Measurements from ENCODE around the gene CABP1.

CABP1 gene

DNA sequence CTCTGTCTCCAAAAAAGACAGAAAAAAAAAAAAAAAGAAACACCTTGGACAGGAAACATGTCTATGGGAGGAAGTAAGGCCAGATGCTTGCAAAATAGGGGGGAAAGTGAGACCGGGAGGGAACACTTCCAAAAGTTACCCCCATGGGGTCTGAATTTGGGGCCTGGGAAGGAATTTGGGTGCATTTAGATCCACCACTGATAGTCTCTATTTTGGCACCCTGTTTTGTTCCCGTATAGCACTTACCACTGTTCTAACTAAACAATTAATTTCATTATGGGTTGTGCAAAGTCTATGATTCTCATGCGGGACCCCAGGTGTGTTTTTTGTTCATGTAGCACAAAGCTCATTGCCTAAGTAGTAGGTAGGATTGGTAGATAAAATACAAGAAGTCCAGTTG is 45.1 kb downstream of the CABP1 start:
- TF ChIP-seq, protein P1, sequence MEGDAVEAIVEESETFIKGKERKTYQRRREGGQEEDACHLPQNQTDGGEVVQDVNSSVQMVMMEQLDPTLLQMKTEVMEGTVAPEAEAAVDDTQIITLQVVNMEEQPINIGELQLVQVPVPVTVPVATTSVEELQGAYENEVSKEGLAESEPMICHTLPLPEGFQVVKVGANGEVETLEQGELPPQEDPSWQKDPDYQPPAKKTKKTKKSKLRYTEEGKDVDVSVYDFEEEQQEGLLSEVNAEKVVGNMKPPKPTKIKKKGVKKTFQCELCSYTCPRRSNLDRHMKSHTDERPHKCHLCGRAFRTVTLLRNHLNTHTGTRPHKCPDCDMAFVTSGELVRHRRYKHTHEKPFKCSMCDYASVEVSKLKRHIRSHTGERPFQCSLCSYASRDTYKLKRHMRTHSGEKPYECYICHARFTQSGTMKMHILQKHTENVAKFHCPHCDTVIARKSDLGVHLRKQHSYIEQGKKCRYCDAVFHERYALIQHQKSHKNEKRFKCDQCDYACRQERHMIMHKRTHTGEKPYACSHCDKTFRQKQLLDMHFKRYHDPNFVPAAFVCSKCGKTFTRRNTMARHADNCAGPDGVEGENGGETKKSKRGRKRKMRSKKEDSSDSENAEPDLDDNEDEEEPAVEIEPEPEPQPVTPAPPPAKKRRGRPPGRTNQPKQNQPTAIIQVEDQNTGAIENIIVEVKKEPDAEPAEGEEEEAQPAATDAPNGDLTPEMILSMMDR (IDR thresholded peaks at IDR 0.05; ENCODE audit: poor library complexity, severe bottlenecking): no peak
- Histone ChIP-seq H3K4me3 (ENCODE audit: severe bottlenecking) (no peak overlapping the region), H3K27me3 (ENCODE audit: insufficient read depth, poor library complexity, severe bottlenecking) (no peaks in the 10 kb centered on the region), H3K36me3 (ENCODE audit: low read depth) (no peaks in the 10 kb centered on the region), H3K27ac (ENCODE audit: poor library complexity, severe bottlenecking) (peak overlapping the region; percentile 69), H3K4me1 (ENCODE audit: insufficient read depth, poor library complexity, severe bottlenecking) (peaks cover 12% of the 10 kb centered on the region), H3K9me3 (ENCODE audit: severe bottlenecking) (no peaks in the 10 kb centered on the region)
- DNase-seq (ENCODE audit: low spot score) (no peak), ATAC-seq (ENCODE audit: low read depth) (no peak)

DNA sequence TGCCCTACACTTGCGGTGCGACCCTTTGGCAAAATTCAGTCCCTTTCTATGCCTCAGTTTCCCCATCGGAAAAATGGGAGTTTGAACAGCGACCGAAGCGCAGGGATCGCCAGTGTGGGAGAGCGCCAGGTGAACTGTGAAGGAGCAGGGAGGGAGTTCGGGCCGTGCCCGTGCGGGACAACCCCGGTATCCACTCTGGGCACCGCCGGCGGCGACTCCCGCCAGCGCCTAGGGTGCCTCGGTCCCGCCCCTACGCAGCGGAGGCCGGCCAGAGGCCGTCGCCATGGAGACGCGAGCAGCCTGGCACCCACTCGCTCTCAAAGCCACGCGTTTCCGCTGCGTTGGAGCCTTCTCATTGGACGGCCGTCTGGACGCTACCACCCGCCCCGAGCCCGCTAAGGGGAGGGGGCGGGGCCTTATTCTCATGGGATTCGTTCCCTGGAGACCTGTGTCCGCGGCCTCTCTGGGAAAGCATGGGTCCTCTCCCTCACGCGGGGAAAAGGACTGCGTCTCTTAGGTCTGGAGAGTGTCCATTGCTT is 45.8 kb downstream of the CABP1 start:
- Histone ChIP-seq H3K27ac (ENCODE audit: poor library complexity, severe bottlenecking) (peak overlapping the region; percentile 69), H3K9me3 (ENCODE audit: severe bottlenecking) (no peaks in the 10 kb centered on the region), H3K36me3 (ENCODE audit: low read depth) (no peaks in the 10 kb centered on the region), H3K4me3 (ENCODE audit: severe bottlenecking) (peak overlapping the region; percentile 94), H3K4me1 (ENCODE audit: insufficient read depth, poor library complexity, severe bottlenecking) (peaks cover 12% of the 10 kb centered on the region), H3K27me3 (ENCODE audit: insufficient read depth, poor library complexity, severe bottlenecking) (no peaks in the 10 kb centered on the region)
- TF ChIP-seq, protein P1 (IDR thresholded peaks at IDR 0.05; ENCODE audit: poor library complexity, severe bottlenecking): no peak
- ATAC-seq (ENCODE audit: low read depth) (peak; percentile 82), DNase-seq (ENCODE audit: low spot score) (peak; percentile 99)

DNA sequence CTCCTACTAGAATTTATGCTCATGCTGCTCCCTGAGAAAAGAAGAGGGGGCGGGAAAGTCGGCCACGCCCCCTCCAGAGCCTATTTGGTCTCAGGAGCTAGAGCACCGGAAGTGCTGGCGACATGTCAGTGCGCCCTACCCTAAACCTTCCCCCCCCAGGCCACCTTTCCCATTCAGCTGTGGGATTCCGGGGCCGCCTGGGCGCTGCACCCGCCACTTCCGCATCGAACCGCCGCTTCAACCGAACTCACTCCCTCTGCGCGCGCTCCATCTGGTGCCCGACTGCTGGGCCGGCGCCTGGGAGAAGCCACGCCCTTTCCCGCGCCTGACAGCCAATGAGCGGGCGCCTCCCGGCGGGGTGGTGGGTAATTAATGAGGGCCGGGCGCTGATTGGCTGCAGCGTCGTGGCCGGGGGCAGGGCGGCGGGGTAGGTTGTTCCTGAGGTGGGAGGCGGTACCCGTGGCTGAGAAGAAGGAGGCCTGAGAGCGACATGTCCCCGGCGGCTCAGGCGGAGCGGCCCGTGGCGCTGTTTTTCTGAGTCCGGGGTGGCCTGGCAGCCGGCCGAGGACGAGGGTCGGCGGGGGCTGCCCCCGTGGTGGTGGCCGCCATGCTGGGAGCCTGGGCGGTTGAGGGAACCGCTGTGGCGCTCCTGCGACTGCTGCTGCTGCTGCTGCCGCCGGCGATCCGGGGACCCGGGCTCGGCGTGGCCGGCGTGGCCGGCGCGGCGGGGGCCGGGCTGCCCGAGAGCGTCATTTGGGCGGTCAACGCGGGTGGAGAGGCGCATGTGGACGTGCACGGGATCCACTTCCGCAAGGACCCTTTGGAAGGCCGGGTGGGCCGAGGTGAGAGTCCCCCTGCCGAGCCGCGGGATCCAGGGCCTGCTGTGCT is 46.5 kb downstream of the CABP1 start, which contains the start of gene MLEC:
Gene MLEC (plus strand): TSS at position 460 of the 888 bp plus-strand sequence. CDS start 148 bp downstream, at position 608.
- TF ChIP-seq, protein P1 (IDR thresholded peaks at IDR 0.05; ENCODE audit: poor library complexity, severe bottlenecking): peak; percentile 27
- H3K27me3 ChIP-seq (ENCODE audit: insufficient read depth, poor library complexity, severe bottlenecking): no peaks in the 10 kb centered on the region
- H3K36me3 ChIP-seq (ENCODE audit: low read depth): no peaks in the 10 kb centered on the region
- DNase-seq (ENCODE audit: low spot score) (peak; percentile 98), ATAC-seq (ENCODE audit: low read depth) (peak; percentile 82)
- H3K27ac ChIP-seq (ENCODE audit: poor library complexity, severe bottlenecking): peak within 1 kb of the TSS; percentile 69
- peaks cover 12% of the 10 kb centered on the region for H3K4me1 ChIP-seq (ENCODE audit: insufficient read depth, poor library complexity, severe bottlenecking)
- H3K4me3 ChIP-seq (ENCODE audit: severe bottlenecking): peak within 1 kb of the TSS; percentile 94
- no peaks in the 10 kb centered on the region for H3K9me3 ChIP-seq (ENCODE audit: severe bottlenecking)

DNA sequence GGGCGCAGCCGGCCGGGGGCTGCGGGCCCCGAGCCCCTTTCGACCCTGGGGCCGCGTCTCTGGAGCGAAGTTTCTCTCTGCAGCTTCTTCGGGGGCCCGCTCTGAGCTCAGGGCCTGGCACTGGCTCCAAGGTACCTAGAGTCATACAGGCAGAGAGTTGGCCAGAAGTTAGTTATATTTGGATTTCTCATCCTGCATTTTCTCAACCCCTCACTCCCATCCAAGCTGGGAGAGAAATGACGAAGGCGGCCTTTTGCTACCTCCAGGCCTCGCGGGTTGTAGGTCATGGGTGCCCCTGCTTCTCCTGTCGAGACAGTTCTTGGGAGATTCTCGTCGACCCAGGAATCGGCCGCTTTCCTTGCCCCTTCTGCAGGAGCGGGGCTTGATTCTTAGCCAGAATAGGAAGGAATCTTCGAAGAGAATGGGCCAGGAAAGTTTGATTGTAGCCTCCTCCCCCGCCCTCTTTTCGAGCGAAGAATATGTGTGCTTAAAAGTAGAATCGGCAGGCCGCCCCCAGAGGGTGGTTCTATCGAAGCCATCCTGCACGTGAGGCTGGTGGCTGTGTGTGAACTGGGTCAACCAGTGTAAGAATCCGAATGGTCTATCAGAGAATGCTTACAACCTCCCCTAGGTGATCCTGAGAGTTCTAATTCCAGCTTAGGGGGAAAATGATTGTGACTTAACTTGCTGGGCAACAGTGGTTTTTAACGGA is 47.3 kb downstream of the CABP1 start:
- Histone ChIP-seq H3K9me3 (ENCODE audit: severe bottlenecking) (no peaks in the 10 kb centered on the region), H3K36me3 (ENCODE audit: low read depth) (peaks cover 3% of the 10 kb centered on the region), H3K27ac (ENCODE audit: poor library complexity, severe bottlenecking) (peak overlapping the region; percentile 69), H3K4me1 (ENCODE audit: insufficient read depth, poor library complexity, severe bottlenecking) (peaks cover 12% of the 10 kb centered on the region), H3K4me3 (ENCODE audit: severe bottlenecking) (peak overlapping the region; percentile 94), H3K27me3 (ENCODE audit: insufficient read depth, poor library complexity, severe bottlenecking) (no peaks in the 10 kb centered on the region)
- TF ChIP-seq, protein P1 (IDR thresholded peaks at IDR 0.05; ENCODE audit: poor library complexity, severe bottlenecking): no peak
- ATAC-seq (ENCODE audit: low read depth): no peak
- DNase-seq (ENCODE audit: low spot score): no peak
